Parathyroid adenoma (tissue), 2 donors: ENCODE data around the gene KIF17.
A peak's percentile ranks its signal among the peaks of the same experiment; 100 is the strongest.

Experiments used
- H2AFZ ChIP-seq: fragments of 300-600 bp; sonication (generic); one replicate; pipeline ENCODE4 v1.7.0; 2017; ENCODE audit warnings: antibody characterized with exemption, mild to moderate bottlenecking
- H3K27ac ChIP-seq: fragments of 300-600 bp; sonication (generic); one replicate; pipeline ENCODE4 v1.7.0; 2017
- H3K27me3 ChIP-seq: fragments of 300-600 bp; sonication (generic); one replicate; pipeline ENCODE4 v1.7.0; 2017; ENCODE audit warnings: low read length; ENCODE audit not compliant: control insufficient read depth, insufficient read depth
- H3K36me3 ChIP-seq: fragments of 300-600 bp; sonication (generic); one replicate; pipeline ENCODE4 v1.7.0; 2017; ENCODE audit warnings: low read length; ENCODE audit not compliant: control insufficient read depth, insufficient read depth
- H3K4me1 ChIP-seq: fragments of 300-600 bp; sonication (generic); one replicate; pipeline ENCODE4 v1.7.0; 2017; ENCODE audit warnings: control low read depth
- H3K4me2 ChIP-seq: fragments of 300-600 bp; sonication (generic); one replicate; pipeline ENCODE4 v1.7.0; 2017; ENCODE audit warnings: low read length
- H3K4me3 ChIP-seq: fragments of 300-600 bp; sonication (generic); one replicate; pipeline ENCODE4 v1.7.0; 2017; ENCODE audit warnings: low read depth, low read length
- H3K79me2 ChIP-seq: fragments of 300-600 bp; sonication (generic); one replicate; pipeline ENCODE4 v1.7.0; 2017; ENCODE audit warnings: control low read depth
- H3K9ac ChIP-seq: fragments of 300-600 bp; sonication (generic); one replicate; pipeline ENCODE4 v1.7.0; 2017; ENCODE audit warnings: mild to moderate bottlenecking
- H3K9me3 ChIP-seq: fragments of 300-600 bp; sonication (generic); one replicate; pipeline ENCODE4 v1.7.0; 2017; ENCODE audit warnings: low read length; ENCODE audit not compliant: control insufficient read depth
- CTCF ChIP-seq: fragments of 300-600 bp; sonication (generic); IDR thresholded peaks from one replicate; pipeline ENCODE4 v1.7.0; 2017; ENCODE audit warnings: antibody characterized with exemption, mild to moderate bottlenecking
- donor health status: primary hyperparathyroidism.

KIF17 gene

DNA sequence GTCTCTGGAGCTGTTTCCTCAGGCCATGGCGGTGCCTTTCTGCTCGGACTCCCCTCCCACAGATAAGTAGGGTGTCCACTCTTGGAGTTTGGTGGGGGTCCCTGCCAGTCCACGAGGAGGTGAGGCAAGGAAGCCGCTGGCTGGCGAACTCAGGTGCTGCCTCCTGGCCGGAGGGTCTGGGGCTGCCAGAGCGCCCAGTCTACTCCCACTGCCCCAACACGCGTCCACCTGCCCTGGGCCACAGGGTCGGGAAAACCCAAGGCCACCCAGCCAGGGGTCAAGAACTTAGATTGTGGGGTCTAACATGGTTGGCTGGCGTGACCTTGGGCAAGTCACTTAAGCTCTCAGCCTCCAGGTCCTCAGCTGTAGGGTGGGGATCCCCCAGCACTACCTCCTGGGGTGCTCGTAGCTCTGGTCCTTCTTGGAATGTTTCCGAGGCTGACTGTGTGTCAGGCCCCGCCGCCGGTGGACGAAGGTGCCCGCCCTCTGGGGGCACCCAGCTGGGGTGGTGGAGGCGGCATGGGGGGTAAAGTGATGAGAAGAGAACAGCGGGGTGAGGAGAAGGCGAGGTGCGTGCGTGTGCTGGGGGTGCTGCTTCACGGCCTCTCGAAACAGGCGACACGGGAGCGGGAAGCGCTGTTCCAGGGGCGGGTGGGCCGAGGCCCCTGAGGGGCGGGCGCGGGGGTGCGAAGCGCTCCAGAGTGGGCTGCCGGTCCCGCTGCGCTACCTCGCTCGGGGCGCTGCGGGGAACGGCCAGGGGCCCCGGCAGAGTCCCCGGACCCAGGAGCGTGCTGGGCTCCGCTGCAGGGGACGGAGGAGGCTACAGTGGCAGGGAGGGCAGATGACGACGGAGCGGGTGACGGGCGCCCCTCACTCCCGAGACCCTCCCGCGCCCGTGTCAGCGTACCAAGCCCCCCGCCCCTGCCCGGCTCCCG, 13.5 kb upstream of the KIF17 start:
- peak overlapping the region; percentile 90 for H3K4me2 ChIP-seq
- H3K9me3 ChIP-seq = no peaks in the 10 kb centered on the region
- H2AFZ ChIP-seq = no peak overlapping the region
- no peak overlapping the region for H3K27ac ChIP-seq
- H3K79me2 ChIP-seq = no peaks in the 10 kb centered on the region
- H3K4me1 ChIP-seq = no peaks in the 10 kb centered on the region
- H3K9ac ChIP-seq = no peak overlapping the region
- no peaks in the 10 kb centered on the region for H3K27me3 ChIP-seq
- peak overlapping the region; percentile 57 for H3K4me3 ChIP-seq
- H3K36me3 ChIP-seq = no peaks in the 10 kb centered on the region
- no peak for TF ChIP-seq CTCF

- Histone ChIP-seq H3K27ac (no peak overlapping the region), H2AFZ (no peak overlapping the region), H3K9ac (no peak overlapping the region), H3K4me3 (no peak overlapping the region), H3K9me3 (no peaks in the 10 kb centered on the region), H3K36me3 (no peaks in the 10 kb centered on the region), H3K79me2 (no peaks in the 10 kb centered on the region), H3K4me1 (no peaks in the 10 kb centered on the region), H3K27me3 (no peaks in the 10 kb centered on the region), H3K4me2 (no peak overlapping the region)
- no peak for TF ChIP-seq CTCF
These were observed 12.9 kb upstream of the KIF17 start for GRCh38 chr1:20730690-20731056.

DNA sequence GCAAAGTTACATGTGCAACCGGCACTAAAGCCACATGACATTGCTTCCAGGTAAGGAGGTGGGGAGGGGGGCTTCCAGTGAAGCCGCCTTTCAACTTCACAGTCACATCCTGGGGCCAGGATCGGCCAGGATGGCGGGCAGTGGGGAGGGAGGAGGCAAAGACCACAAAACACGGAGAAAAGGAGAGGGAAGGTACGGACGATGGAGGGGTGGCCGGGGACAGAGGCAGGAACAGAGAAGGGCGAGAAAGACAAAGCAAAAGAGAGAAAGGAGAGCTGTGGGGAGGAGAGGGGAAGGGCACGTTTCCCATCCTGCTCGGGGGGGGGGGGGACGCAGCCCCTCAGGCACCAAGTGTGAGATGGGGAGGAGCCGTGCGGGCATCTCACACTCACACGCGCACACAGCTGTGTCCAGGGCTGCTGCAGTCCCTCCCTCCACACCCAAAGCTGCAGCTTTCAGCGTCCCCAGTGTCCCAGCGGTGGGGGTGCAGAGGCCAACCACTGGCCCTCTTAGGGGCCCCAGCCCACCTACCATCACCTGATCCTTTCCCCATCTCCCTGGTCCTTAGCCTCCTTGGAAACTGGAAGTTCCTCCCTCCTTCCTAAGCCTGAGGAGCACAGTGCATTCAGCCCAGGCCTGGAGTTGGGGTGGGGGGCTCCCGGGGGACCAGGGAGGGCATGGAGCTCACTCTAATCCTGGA, 12.3 kb upstream of the KIF17 start:
- Histone ChIP-seq H3K27ac (no peak overlapping the region), H3K27me3 (no peaks in the 10 kb centered on the region)

DNA sequence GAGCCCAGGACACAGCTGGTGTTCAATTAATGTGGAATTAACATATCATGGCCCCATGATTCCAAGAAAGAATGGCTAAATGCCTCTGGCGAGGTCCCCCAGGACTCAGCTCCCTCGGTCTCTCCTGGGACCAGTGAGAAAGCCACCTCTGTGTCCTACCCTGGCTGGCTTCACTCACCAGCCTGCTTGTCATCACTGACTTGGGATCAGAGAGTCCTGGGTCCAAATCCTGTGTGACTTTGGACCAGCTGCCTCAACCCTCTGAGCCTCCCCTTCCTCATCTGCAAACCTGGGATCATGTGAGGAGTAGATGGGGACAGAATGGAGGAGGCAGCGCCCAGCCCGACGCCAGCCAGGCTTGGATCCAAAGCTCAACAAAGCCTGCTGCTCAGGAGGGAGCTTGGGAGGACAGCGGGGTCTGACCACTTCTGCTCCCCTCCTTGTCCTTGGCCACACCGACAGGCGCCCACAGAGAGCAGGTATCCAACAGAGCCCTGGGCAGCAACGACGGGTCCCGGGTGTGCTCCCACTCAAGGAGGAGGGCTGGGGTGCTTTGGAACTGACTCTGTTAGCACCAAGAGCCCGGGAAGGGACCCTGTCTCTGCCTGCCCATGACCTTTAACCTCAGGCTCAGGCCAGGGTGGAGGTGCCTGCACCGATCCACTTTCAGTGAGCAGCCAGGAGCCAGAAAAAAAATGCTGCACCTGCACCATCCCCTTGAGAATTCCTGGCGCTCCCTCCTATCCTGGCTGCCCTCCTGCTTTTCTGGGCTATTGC, 11.5 kb upstream of the KIF17 start:
- H3K36me3 ChIP-seq = no peaks in the 10 kb centered on the region
- TF ChIP-seq CTCF = no peak
- H3K79me2 ChIP-seq = no peaks in the 10 kb centered on the region
- H3K9ac ChIP-seq = no peak overlapping the region
- no peak overlapping the region for H2AFZ ChIP-seq
- no peak overlapping the region for H3K4me2 ChIP-seq
- H3K4me1 ChIP-seq = no peaks in the 10 kb centered on the region
- H3K4me3 ChIP-seq = no peak overlapping the region
- no peak overlapping the region for H3K27ac ChIP-seq
- H3K27me3 ChIP-seq = no peaks in the 10 kb centered on the region
- H3K9me3 ChIP-seq = no peaks in the 10 kb centered on the region

More for the DNA sequence above, 12.3 kb upstream of the KIF17 start:
- TF ChIP-seq CTCF = no peak
- Histone ChIP-seq H3K4me1 (no peaks in the 10 kb centered on the region), H2AFZ (no peak overlapping the region), H3K79me2 (no peaks in the 10 kb centered on the region), H3K36me3 (no peaks in the 10 kb centered on the region), H3K9ac (no peak overlapping the region), H3K4me2 (no peak overlapping the region), H3K4me3 (no peak overlapping the region), H3K9me3 (no peaks in the 10 kb centered on the region)
